Measurements from ENCODE around the gene FBXO45. TPM values are rescaled to one million over a fixed set of nuclear protein-coding genes. Genes with fewer than 3 reads are reported as not detected.

Gene FBXO45
- total RNA-seq, 1 donor from 2014 or later, result 23.1 TPM

DNA sequence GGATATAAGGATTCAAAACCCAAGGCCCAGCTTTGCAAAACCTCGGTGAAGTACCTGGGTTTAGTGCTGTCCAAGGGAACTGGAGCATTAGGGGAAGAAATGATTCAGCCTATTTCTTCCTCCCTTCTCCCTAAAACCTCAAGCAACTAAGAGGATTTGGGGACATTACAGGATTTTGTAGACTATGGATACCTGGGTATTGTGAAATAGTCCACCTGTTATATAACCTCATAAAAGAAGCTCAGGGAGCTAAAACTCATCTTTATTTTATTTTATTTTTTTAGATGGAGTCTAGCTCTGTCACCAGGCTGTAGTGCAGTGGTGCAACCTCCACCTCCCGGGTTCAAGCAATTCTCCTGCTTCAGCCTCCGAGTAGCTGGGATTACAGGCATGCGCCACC, 44.6 kb upstream of the FBXO45 start:
- H3K36me3 ChIP-seq, result no peaks in the 10 kb centered on the region
- Mint-ChIP-seq H3K27me3 (ENCODE audit: insufficient read depth, low read depth) (peaks cover 11% of the 10 kb centered on the region), H3K4me1 (no peaks in the 10 kb centered on the region), H3K36me3 (no peaks in the 10 kb centered on the region), H3K27ac (no peak overlapping the region), H3K4me3 (no peak overlapping the region), H3K9me3 (peaks cover 54% of the 10 kb centered on the region)
- H3K4me3 ChIP-seq, result no peak overlapping the region
- TF ChIP-seq EZH2 (IDR thresholded peaks at IDR 0.05) (no peak), EZH2phosphoT487 (IDR thresholded peaks at IDR 0.05) (no peak)
- TF ChIP-seq, protein P1, sequence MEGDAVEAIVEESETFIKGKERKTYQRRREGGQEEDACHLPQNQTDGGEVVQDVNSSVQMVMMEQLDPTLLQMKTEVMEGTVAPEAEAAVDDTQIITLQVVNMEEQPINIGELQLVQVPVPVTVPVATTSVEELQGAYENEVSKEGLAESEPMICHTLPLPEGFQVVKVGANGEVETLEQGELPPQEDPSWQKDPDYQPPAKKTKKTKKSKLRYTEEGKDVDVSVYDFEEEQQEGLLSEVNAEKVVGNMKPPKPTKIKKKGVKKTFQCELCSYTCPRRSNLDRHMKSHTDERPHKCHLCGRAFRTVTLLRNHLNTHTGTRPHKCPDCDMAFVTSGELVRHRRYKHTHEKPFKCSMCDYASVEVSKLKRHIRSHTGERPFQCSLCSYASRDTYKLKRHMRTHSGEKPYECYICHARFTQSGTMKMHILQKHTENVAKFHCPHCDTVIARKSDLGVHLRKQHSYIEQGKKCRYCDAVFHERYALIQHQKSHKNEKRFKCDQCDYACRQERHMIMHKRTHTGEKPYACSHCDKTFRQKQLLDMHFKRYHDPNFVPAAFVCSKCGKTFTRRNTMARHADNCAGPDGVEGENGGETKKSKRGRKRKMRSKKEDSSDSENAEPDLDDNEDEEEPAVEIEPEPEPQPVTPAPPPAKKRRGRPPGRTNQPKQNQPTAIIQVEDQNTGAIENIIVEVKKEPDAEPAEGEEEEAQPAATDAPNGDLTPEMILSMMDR (IDR thresholded peaks at IDR 0.05), result no peak
- H2AFZ ChIP-seq (replicated peaks), result no peak overlapping the region
- no peak overlapping the region for H3K27ac ChIP-seq
- no peaks in the 10 kb centered on the region for H4K20me1 ChIP-seq (ENCODE audit: low read depth)
- H3K79me2 ChIP-seq (ENCODE audit: low read depth), result no peaks in the 10 kb centered on the region
- DNase-seq (ENCODE audit: low spot score), result no peak
- no peaks in the 10 kb centered on the region for H3F3A ChIP-seq (ENCODE audit: low read depth)
- H3K4me2 ChIP-seq, result no peak overlapping the region
- H3K4me1 ChIP-seq, result no peaks in the 10 kb centered on the region
- no peak overlapping the region for H3K9ac ChIP-seq
- peaks cover 14% of the 10 kb centered on the region for H3K9me3 ChIP-seq (ENCODE audit: low read depth)
- peaks cover 7% of the 10 kb centered on the region for H3K27me3 ChIP-seq

DNA sequence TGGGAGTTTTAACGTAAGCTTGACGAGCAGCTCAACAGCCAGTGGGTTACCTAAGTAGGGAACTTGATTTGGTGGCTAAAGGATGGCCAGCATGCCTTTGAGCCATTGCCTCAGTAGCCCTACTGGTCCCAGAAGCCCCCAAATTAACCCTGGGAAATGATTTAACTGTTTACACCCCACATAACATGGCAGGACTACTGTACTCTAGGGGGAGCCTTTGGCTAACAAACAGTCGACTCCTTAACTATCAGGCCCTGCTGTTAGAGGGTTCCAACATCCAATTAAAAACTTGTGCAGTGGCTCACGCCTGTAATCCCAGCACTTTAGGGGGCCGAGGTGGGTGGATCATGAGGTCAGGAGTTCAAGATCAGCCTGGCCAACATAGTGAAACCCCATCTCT, 43.9 kb upstream of the FBXO45 start:
- Mint-ChIP-seq H3K27me3 (ENCODE audit: insufficient read depth, low read depth) (peaks cover 11% of the 10 kb centered on the region), H3K4me3 (no peak overlapping the region), H3K27ac (no peak overlapping the region), H3K9me3 (peaks cover 50% of the 10 kb centered on the region), H3K4me1 (no peaks in the 10 kb centered on the region), H3K36me3 (no peaks in the 10 kb centered on the region)
- no peak overlapping the region for H3K9ac ChIP-seq
- H3F3A ChIP-seq (ENCODE audit: low read depth), result no peaks in the 10 kb centered on the region
- H3K4me3 ChIP-seq, result no peak overlapping the region
- no peaks in the 10 kb centered on the region for H3K36me3 ChIP-seq
- no peaks in the 10 kb centered on the region for H4K20me1 ChIP-seq (ENCODE audit: low read depth)
- H3K27ac ChIP-seq, result no peak overlapping the region
- peaks cover 10% of the 10 kb centered on the region for H3K9me3 ChIP-seq (ENCODE audit: low read depth)
- H3K27me3 ChIP-seq, result peaks cover 7% of the 10 kb centered on the region
- DNase-seq (ENCODE audit: low spot score), result peak; percentile 30
- no peak overlapping the region for H3K4me2 ChIP-seq
- no peak overlapping the region for H2AFZ ChIP-seq (replicated peaks)
- TF ChIP-seq EZH2 (IDR thresholded peaks at IDR 0.05) (no peak), EZH2phosphoT487 (IDR thresholded peaks at IDR 0.05) (no peak)
- TF ChIP-seq, protein P1 (IDR thresholded peaks at IDR 0.05), result peak; percentile 33
- no peaks in the 10 kb centered on the region for H3K4me1 ChIP-seq
- no peaks in the 10 kb centered on the region for H3K79me2 ChIP-seq (ENCODE audit: low read depth)

DNA sequence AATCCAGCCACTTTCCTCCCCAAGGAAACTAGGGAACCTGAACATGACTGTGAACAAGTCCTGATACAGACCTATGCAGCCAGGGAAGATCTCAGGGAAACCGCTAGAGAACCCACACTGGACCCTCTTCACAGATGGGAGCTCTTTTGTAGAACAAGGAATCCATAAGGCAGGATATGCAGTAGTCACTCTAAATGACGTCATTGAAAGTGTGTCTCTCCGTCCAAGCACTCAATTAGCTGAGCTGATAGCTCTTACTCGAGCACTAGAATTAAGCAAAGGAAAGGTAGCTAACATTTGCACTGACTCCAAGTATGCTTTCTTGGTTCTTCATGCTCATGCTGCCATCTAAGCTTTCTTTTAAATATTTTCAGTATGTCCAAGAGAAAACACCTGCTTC, 43.3 kb upstream of the FBXO45 start:
- no peak overlapping the region for H3K4me2 ChIP-seq
- Mint-ChIP-seq H3K27me3 (ENCODE audit: insufficient read depth, low read depth) (peaks cover 11% of the 10 kb centered on the region), H3K9me3 (peaks cover 45% of the 10 kb centered on the region), H3K36me3 (no peaks in the 10 kb centered on the region), H3K4me3 (no peak overlapping the region), H3K4me1 (no peaks in the 10 kb centered on the region), H3K27ac (no peak overlapping the region)
- H3K79me2 ChIP-seq (ENCODE audit: low read depth), result no peaks in the 10 kb centered on the region
- H3K4me1 ChIP-seq, result no peaks in the 10 kb centered on the region
- no peaks in the 10 kb centered on the region for H4K20me1 ChIP-seq (ENCODE audit: low read depth)
- TF ChIP-seq, protein P1 (IDR thresholded peaks at IDR 0.05), result no peak
- no peak for TF ChIP-seq EZH2phosphoT487 (IDR thresholded peaks at IDR 0.05)
- no peak for TF ChIP-seq EZH2 (IDR thresholded peaks at IDR 0.05)
- H3F3A ChIP-seq (ENCODE audit: low read depth), result no peaks in the 10 kb centered on the region
- H3K27ac ChIP-seq, result no peak overlapping the region
- peaks cover 7% of the 10 kb centered on the region for H3K27me3 ChIP-seq
- no peak overlapping the region for H2AFZ ChIP-seq (replicated peaks)
- peaks cover 5% of the 10 kb centered on the region for H3K9me3 ChIP-seq (ENCODE audit: low read depth)
- H3K36me3 ChIP-seq, result no peaks in the 10 kb centered on the region
- DNase-seq (ENCODE audit: low spot score), result no peak
- no peak overlapping the region for H3K9ac ChIP-seq
- H3K4me3 ChIP-seq, result no peak overlapping the region
